HG02870 (cell line): Measurements from ENCODE around the gene S100Z.
"Not testable (repeated sequence)": the region's sequence is repeated elsewhere in the genome, so short reads cannot be mapped to it uniquely, and the experiment has no call there.

Experiments used
- ATAC-seq: cut with Tn5 transposase; IDR thresholded peaks from one replicate; pipeline ENCODE4 v1.9.1; 2021; ENCODE audit warnings: mild to moderate bottlenecking, moderate library complexity; ENCODE audit not compliant: unreplicated experiment

The S100Z gene

GRCh38 chr5:76867827-76868693 lies 18.2 kb downstream of the S100Z start:
- no peak for ATAC-seq

GRCh38 chr5:76870046-76870445 lies 20.2 kb downstream of the S100Z start:
- no peak for ATAC-seq

- ATAC-seq = no peak
These were observed 24.3 kb downstream of the S100Z start for GRCh38 chr5:76874088-76874581.

- ATAC-seq = no peak
These were observed 39.0 kb downstream of the S100Z start for GRCh38 chr5:76888733-76889300.

DNA sequence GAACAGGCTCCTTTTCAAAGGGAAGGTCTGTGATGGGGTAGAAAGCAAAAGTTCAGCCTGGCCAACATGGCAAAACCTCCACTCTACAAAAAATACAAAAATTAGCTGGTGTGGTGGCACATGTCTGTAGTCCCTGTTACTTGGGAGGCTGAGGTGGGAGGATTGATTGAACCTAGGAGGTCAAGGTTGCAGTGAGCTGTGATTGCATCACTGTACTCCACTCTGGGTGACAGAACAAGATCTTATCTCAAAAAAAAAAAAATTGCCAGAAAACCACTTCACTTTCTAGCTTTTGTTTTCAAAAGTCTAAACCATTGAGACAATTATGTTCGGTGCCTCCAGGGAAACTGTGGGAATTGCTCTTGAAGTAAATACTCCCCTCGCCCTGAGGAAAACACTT lies 43.5 kb downstream of the S100Z start:
- no peak for ATAC-seq

- no peak for ATAC-seq
These were observed 46.4 kb downstream of the S100Z start for GRCh38 chr5:76896196-76896595.

- ATAC-seq = no peak
These were observed 51.7 kb downstream of the S100Z start for GRCh38 chr5:76901522-76901921.

DNA sequence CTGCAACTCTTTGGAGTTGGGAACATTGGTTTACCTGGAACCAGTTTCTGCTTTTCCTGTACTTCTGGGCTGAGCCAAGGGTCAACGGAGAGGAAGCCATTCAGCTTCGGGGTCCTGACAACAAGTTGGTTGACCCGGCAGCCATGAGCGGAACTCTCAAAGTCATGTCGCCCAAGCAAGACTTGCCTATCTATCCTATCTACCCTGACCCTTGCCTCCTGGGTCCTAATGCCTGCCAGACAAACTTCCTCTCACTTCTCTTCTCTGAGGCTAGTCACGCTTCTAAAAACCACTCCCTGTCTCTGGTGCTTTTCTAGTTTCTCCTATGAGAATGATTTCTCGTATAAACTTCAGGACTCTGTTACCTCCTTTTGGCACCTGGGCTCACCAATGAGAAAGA lies 58.4 kb downstream of the S100Z start:
- ATAC-seq = no peak

- ATAC-seq = not testable (repeated sequence)
These were observed 60.6 kb downstream of the S100Z start for GRCh38 chr5:76910344-76910933.

DNA sequence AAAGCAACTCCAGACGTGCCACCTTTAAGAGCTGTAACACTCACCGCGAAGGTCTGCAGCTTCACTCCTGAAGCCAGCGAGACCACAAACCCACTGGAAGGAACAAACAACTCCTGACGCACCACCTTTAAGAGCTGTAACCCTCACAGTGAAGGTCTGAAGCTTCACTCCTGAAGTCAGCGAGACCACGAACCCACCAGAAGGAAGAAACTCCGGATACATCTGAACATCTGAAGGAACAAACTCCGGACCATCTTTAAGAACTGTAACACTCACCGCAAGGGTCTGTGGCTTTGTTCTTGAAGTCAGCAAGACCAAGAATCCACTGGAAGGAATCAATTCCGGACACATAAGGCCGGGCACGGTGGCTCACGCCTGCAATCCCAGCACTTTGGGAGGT lies 64.9 kb downstream of the S100Z start:
- not testable (repeated sequence) for ATAC-seq

- no peak for ATAC-seq
These were observed 68.7 kb downstream of the S100Z start for GRCh38 chr5:76918539-76918938.

DNA sequence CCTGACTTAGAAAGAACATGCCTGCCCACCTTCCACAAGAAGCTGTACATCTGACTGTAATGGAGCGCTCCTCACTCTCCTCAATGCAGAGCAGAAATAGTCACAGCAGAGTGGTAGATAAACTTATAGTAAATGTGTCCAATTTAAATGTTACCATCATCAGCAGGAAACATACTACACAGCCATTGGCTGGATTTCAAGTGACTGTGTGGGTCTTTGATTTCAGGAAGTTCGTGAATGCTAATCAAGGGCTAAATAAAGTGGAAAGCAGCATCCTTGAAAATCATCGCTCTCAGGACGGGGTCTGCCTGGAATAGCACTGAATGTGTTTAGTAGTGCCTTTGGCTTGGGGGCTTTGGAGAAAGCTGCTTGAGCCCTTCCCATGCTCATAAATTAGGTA lies 70.7 kb downstream of the S100Z start:
- no peak for ATAC-seq

DNA sequence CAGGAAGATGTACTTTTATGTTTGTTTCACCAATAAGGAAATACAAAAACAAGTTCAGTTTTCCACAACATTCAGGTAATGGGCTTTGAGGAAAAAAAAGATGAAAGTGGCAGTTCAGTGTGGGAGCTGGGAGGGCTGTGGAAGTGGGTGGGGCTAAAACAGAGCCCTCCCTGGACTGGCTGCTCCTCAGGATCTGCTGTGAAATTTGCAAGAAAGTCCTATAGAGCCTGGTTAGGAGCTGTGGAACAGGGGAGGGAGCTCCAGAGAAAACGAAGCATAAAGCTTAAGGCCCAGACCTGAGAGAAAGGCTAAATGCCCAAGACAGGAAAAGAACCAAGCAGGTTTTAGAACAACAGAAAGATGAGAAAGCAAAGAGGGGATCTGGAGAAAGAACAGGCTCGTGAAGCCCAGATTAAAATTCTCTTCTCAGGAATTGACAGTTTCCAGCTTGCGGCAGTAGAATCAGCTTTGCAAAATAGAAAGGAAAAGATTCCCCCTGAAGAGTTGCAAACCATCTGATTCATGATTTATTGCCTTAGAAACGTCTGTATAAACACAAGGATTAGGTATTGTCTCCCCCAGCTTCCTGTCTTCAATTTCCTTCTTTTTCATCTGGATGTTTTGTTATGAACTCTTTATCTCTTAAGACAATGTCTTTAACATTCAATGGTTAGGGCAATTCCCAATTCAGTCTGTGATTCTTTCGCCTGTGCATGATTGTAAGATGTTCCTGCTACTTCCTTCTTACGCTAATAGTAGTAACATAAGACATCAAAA lies 76.7 kb downstream of the S100Z start:
- no peak for ATAC-seq

GRCh38 chr5:76927961-76928360 lies 78.1 kb downstream of the S100Z start:
- no peak for ATAC-seq

- ATAC-seq = no peak
These were observed 80.3 kb downstream of the S100Z start for GRCh38 chr5:76930083-76930482.

- peak; percentile 62 for ATAC-seq
These were observed 88.4 kb downstream of the S100Z start for GRCh38 chr5:76938177-76938576.

GRCh38 chr5:76941000-76941399 lies 91.2 kb downstream of the S100Z start:
- no peak for ATAC-seq

DNA sequence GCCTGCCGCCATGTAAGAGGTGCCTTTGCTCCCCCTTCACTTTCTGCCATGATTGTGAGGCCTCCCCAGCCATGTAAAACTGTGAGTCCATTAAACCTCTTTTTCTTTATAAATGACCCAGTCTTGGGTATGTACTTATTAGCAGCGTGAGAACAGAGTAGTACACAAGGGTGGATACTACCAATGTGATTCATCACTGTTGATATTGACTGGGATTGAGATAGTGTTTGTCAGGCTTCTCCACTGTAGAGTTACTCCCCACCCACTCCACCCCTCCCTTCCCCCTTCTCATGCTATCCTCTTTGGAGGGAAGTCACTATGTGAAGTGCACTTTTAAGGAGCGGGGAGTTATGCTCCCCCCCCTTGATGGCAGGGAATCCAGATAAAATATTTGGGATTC lies 91.6 kb downstream of the S100Z start:
- no peak for ATAC-seq

- ATAC-seq = no peak
These were observed 92.8 kb downstream of the S100Z start for GRCh38 chr5:76942581-76942980.

DNA sequence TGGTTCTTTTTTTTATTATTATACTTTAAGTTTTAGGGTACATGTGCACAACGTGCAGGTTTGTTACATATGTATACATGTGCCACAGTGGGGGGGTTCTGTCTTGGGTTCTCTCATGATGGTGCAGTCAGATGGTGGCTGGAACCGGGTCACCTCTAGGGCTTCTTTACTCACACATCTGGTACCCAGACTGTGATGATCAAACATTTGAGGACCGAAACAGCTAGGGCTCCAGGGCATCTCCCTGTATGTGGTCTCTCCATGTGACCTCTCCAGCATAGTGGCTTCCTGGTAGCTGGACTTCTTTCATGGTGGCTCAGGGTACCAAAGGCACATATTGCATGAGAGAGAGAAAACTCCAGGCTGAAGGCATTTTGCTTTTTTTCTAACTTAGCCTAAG lies 93.2 kb downstream of the S100Z start:
- ATAC-seq = no peak

DNA sequence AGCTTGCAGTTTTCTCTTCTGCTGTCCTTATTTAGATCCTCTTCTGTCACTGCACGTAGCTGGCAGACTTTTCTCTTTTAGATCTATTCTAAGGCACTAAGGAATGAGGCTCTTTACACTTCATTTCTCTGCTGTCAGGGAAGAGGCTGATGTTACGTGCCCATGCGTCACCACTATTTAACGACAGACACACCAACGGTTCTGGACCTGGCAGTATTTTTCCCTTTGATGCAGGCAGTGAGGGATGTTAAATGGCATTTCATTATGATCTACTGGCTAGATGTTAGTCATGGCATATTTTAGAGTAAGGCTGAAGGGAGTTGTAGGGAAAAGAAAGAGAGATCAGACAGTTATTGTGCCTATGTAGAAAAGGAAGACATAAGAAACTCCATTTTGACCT lies 94.8 kb downstream of the S100Z start:
- no peak for ATAC-seq
